Stomach smooth muscle (tissue), 2 donors: ENCODE measurements around the gene GNAI2.
"Not testable (repeated sequence)": the region's sequence is repeated elsewhere in the genome, so short reads cannot be mapped to it uniquely, and the experiment has no call there.

ENCODE experiments used
- H3K27ac ChIP-seq: one replicate; pipeline ENCODE4 v1.7.0; 2013; ENCODE audit warnings: mild to moderate bottlenecking, low read length, inconsistent platforms
- H3K27me3 ChIP-seq, 2 donors: one replicate each; pipeline ENCODE4 v1.7.0; 2013; ENCODE audit warnings: low read length in 2 of 2; ENCODE audit not compliant: insufficient read depth in 2 of 2, control insufficient read depth in 1 of 2
- H3K36me3 ChIP-seq, 2 donors: one replicate each; pipeline ENCODE4 v1.7.0; 2013; ENCODE audit warnings: low read length in 2 of 2; ENCODE audit not compliant: control insufficient read depth in 2 of 2, insufficient read depth in 2 of 2
- H3K4me1 ChIP-seq: one replicate; pipeline ENCODE4 v1.7.0; 2013; ENCODE audit warnings: low read length; ENCODE audit not compliant: control insufficient read depth, insufficient read depth
- H3K4me3 ChIP-seq, 2 donors: one replicate each; pipeline ENCODE4 v1.7.0; 2013; ENCODE audit warnings: low read length in 2 of 2
- H3K9ac ChIP-seq, 2 donors: one replicate each; pipeline ENCODE4 v1.7.0; 2013; ENCODE audit warnings: low read length in 2 of 2, mild to moderate bottlenecking in 1 of 2
- H3K9me3 ChIP-seq, 2 donors: one replicate each; pipeline ENCODE4 v1.7.0; 2013; ENCODE audit warnings: low read length in 2 of 2; ENCODE audit not compliant: control insufficient read depth in 2 of 2
- donor health status: healthy.
- donor health status: Pancreatic carcinoma.

GNAI2 gene

GRCh38 chr3:50258979-50259378 is 23.0 kb downstream of the GNAI2 start:
- Histone ChIP-seq H3K27me3 (no peaks in the 10 kb centered on the region), H3K4me3 (no peak overlapping the region), H3K27ac (peak overlapping the region; percentile 94), H3K36me3 (peaks cover 23 to 28% of the 10 kb centered on the region in 2 donors), H3K4me1 (peaks cover 44% of the 10 kb centered on the region), H3K9ac (no peak overlapping the region), H3K9me3 (peaks cover 0 to 4% of the 10 kb centered on the region in 2 donors)

- H3K9ac ChIP-seq = peak overlapping the region; percentile 51 to 54
Observed at GRCh38 chr3:50259432-50260026, 23.5 kb downstream of the GNAI2 start.

GRCh38 chr3:50260027-50260941 is 24.3 kb downstream of the GNAI2 start:
- Histone ChIP-seq H3K4me1 (peaks cover 50% of the 10 kb centered on the region), H3K9me3 (peaks cover 0 to 4% of the 10 kb centered on the region in 2 donors), H3K4me3 (peak overlapping the region; percentile 69 to 76), H3K36me3 (peaks cover 18 to 20% of the 10 kb centered on the region in 2 donors), H3K9ac (peak overlapping the region; percentile 90), H3K27me3 (no peaks in the 10 kb centered on the region), H3K27ac (peak overlapping the region; percentile 94)

More at GRCh38 chr3:50259432-50260026, 23.5 kb downstream of the GNAI2 start:
- Histone ChIP-seq H3K9me3 (peaks cover 0 to 4% of the 10 kb centered on the region in 2 donors), H3K27me3 (no peaks in the 10 kb centered on the region), H3K4me3 (peak overlapping the region; percentile 20 to 59), H3K4me1 (peaks cover 48% of the 10 kb centered on the region), H3K36me3 (peaks cover 23% of the 10 kb centered on the region in 2 donors), H3K27ac (peak overlapping the region; percentile 94)

GRCh38 chr3:50260942-50261441 is 25.0 kb downstream of the GNAI2 start:
- no peaks in the 10 kb centered on the region for H3K27me3 ChIP-seq
- H3K9me3 ChIP-seq = peaks cover 0 to 4% of the 10 kb centered on the region in 2 donors
- peak overlapping the region; percentile 90 for H3K9ac ChIP-seq
- H3K4me1 ChIP-seq = peaks cover 54% of the 10 kb centered on the region
- H3K4me3 ChIP-seq = peak overlapping the region; percentile 69 to 76
- H3K27ac ChIP-seq = peak overlapping the region; percentile 94
- H3K36me3 ChIP-seq = peaks cover 17 to 19% of the 10 kb centered on the region in 2 donors

- Histone ChIP-seq H3K9me3 (peaks cover 0 to 4% of the 10 kb centered on the region in 2 donors), H3K36me3 (peaks cover 12 to 15% of the 10 kb centered on the region in 2 donors), H3K4me3 (peak overlapping the region in 1 of 2 donors; percentile 76), H3K9ac (peak overlapping the region in 1 of 2 donors; percentile 90), H3K27ac (peak overlapping the region; percentile 94), H3K27me3 (no peaks in the 10 kb centered on the region), H3K4me1 (peaks cover 59% of the 10 kb centered on the region)
Observed at GRCh38 chr3:50261505-50261904, 25.5 kb downstream of the GNAI2 start.

GRCh38 chr3:50262200-50262599 is 26.2 kb downstream of the GNAI2 start:
- H3K9me3 ChIP-seq, H3K36me3 ChIP-seq, H3K27me3 ChIP-seq, H3K9ac ChIP-seq, H3K4me3 ChIP-seq: not testable (repeated sequence)
- peaks cover 66% of the 10 kb centered on the region for H3K4me1 ChIP-seq
- peak overlapping the region; percentile 96 for H3K27ac ChIP-seq

- Histone ChIP-seq H3K36me3 (peaks cover 2 to 5% of the 10 kb centered on the region in 2 donors), H3K4me1 (peaks cover 72% of the 10 kb centered on the region), H3K4me3 (no peak overlapping the region), H3K9ac (no peak overlapping the region), H3K27me3 (no peaks in the 10 kb centered on the region), H3K27ac (peak overlapping the region; percentile 96), H3K9me3 (no peaks in the 10 kb centered on the region)
Observed at GRCh38 chr3:50262778-50263177, 26.8 kb downstream of the GNAI2 start.

- H3K27me3 ChIP-seq = no peaks in the 10 kb centered on the region
- H3K4me3 ChIP-seq = no peak overlapping the region
- H3K4me1 ChIP-seq = peaks cover 82% of the 10 kb centered on the region
- peak overlapping the region; percentile 26 to 68 for H3K9ac ChIP-seq
- no peaks in the 10 kb centered on the region for H3K36me3 ChIP-seq
- H3K27ac ChIP-seq = peak overlapping the region; percentile 96
- H3K9me3 ChIP-seq = no peaks in the 10 kb centered on the region
Observed at GRCh38 chr3:50263478-50264382, 27.7 kb downstream of the GNAI2 start.

GRCh38 chr3:50264383-50264963 is 28.5 kb downstream of the GNAI2 start:
- Histone ChIP-seq H3K9ac (peak overlapping the region; percentile 68 to 83), H3K36me3 (no peaks in the 10 kb centered on the region), H3K4me1 (peaks cover 86% of the 10 kb centered on the region), H3K27ac (peak overlapping the region; percentile 96), H3K4me3 (no peak overlapping the region), H3K9me3 (no peaks in the 10 kb centered on the region), H3K27me3 (no peaks in the 10 kb centered on the region)
